ENCODE measurements around the gene MAB21L4.

Gene MAB21L4

GRCh38 chr2:240900141-240900860 lies 4.3 kb upstream of the MAB21L4 start (continued):
- no peak for TF ChIP-seq ZBTB49 (tag by site-specific recombination; IDR thresholded peaks at IDR 0.05; ENCODE audit: low read depth)

- ChIA-PET POLR2A (no interaction called here), CTCF (interaction anchor here (0.8 kb wide), 1 partner anchor 13 kb away, joined by 3 read pairs; no protein-coding TSS in a partner anchor)
- Histone ChIP-seq H3K9me3 (ENCODE audit: control insufficient read depth, insufficient read depth, low read depth, low read length) (no peaks in the 10 kb centered on the region), H3K4me3 (ENCODE audit: low read depth, low read length) (no peak overlapping the region), H3K27ac (ENCODE audit: extremely low read depth, low read depth, low read length) (no peak overlapping the region), H3K4me1 (ENCODE audit: control insufficient read depth, insufficient read depth, low read length) (no peaks in the 10 kb centered on the region), H3K36me3 (ENCODE audit: control insufficient read depth in 2 of 2, insufficient read depth in 1 of 2, low read length in 2 of 2) (no peaks in the 10 kb centered on the region)
- TF ChIP-seq ZNF121 (tag by site-specific recombination; IDR thresholded peaks at IDR 0.05) (no peak), ZNF843 (tag by site-specific recombination; IDR thresholded peaks at IDR 0.05) (no peak), ZNF248 (tag by site-specific recombination; IDR thresholded peaks at IDR 0.05) (no peak), ZNF354C (tag by site-specific recombination; IDR thresholded peaks at IDR 0.05; ENCODE audit: borderline replicate concordance, low read depth) (no peak), ZNF670 (tag by site-specific recombination; IDR thresholded peaks at IDR 0.05; ENCODE audit: low read depth) (no peak), ZNF140 (tag by site-specific recombination; IDR thresholded peaks at IDR 0.05) (no peak), ZNF112 (tag by site-specific recombination; IDR thresholded peaks at IDR 0.05) (no peak), ZNF837 (tag by site-specific recombination; IDR thresholded peaks at IDR 0.05) (no peak)
Measured at GRCh38 chr2:240899468-240899865, 3.5 kb upstream of the MAB21L4 start.

- no peaks in the 10 kb centered on the region for H3K36me3 ChIP-seq (ENCODE audit: control insufficient read depth in 2 of 2, insufficient read depth in 1 of 2, low read length in 2 of 2)
- ChIA-PET CTCF (interaction anchor here (0.8 kb wide), 1 partner anchor 13 kb away, joined by 3 read pairs; no protein-coding TSS in a partner anchor), POLR2A (no interaction called here)
- H3K27ac ChIP-seq (ENCODE audit: extremely low read depth, low read depth, low read length) = no peak overlapping the region
- H3K4me3 ChIP-seq (ENCODE audit: low read depth, low read length) = no peak overlapping the region
- TF ChIP-seq GLIS1 (tag by site-specific recombination; IDR thresholded peaks at IDR 0.05) (peak; percentile 72), ZFHX2 (tag by site-specific recombination; conservative IDR thresholded peaks at IDR 0.05) (0 out of 2 replicates have a peak, but pooled peaks have one; percentile 10), ZNF16 (tag by site-specific recombination; IDR thresholded peaks at IDR 0.05; ENCODE audit: low read depth) (no peak), ZNF548 (tag by site-specific recombination; IDR thresholded peaks at IDR 0.05) (no peak), ZNF184 (tag by site-specific recombination; IDR thresholded peaks at IDR 0.05) (no peak), ZIC2 (tag by site-specific recombination; IDR thresholded peaks at IDR 0.05) (peak; percentile 32; the same call in 1 of the 2 replicates)
- no peaks in the 10 kb centered on the region for H3K9me3 ChIP-seq (ENCODE audit: control insufficient read depth, insufficient read depth, low read depth, low read length)
- no peaks in the 10 kb centered on the region for H3K4me1 ChIP-seq (ENCODE audit: control insufficient read depth, insufficient read depth, low read length)
Measured at GRCh38 chr2:240898731-240899467, 2.9 kb upstream of the MAB21L4 start.

- no peaks in the 10 kb centered on the region for H3K36me3 ChIP-seq (ENCODE audit: control insufficient read depth in 2 of 2, insufficient read depth in 1 of 2, low read length in 2 of 2)
- no peaks in the 10 kb centered on the region for H3K4me1 ChIP-seq (ENCODE audit: control insufficient read depth, insufficient read depth, low read length)
- H3K9me3 ChIP-seq (ENCODE audit: control insufficient read depth, insufficient read depth, low read depth, low read length) = no peaks in the 10 kb centered on the region
- ChIA-PET CTCF (interaction anchor here (0.7 to 1.8 kb wide), 2 partner anchors 17 to 529 kb away, joined by 3 to 10 read pairs; no protein-coding TSS in a partner anchor), POLR2A (no interaction called here)
- no peak overlapping the region for H3K27ac ChIP-seq (ENCODE audit: extremely low read depth, low read depth, low read length)
- H3K4me3 ChIP-seq (ENCODE audit: low read depth, low read length) = no peak overlapping the region
- TF ChIP-seq ZNF768 (tag by site-specific recombination; IDR thresholded peaks at IDR 0.05) (no peak), SP7 (tag by site-specific recombination; IDR thresholded peaks at IDR 0.05) (no peak), KLF10 (tag by site-specific recombination; IDR thresholded peaks at IDR 0.05) (no peak), ZEB2 (tag by site-specific recombination; IDR thresholded peaks at IDR 0.05) (no peak), ZSCAN18 (tag by site-specific recombination; IDR thresholded peaks at IDR 0.05) (no peak), KLF8 (tag by site-specific recombination; IDR thresholded peaks at IDR 0.05) (no peak), ZNF677 (tag by site-specific recombination; IDR thresholded peaks at IDR 0.05) (no peak), ZNF23 (tag by site-specific recombination; IDR thresholded peaks at IDR 0.05; ENCODE audit: borderline replicate concordance) (no peak), ZNF629 (tag by site-specific recombination; IDR thresholded peaks at IDR 0.05) (no peak), SP2 (tag by site-specific recombination; IDR thresholded peaks at IDR 0.05) (no peak), ZNF391 (tag by site-specific recombination; IDR thresholded peaks at IDR 0.05; ENCODE audit: borderline replicate concordance, low read depth) (no peak), ZNF777 (tag by site-specific recombination; IDR thresholded peaks at IDR 0.05; ENCODE audit: borderline replicate concordance) (no peak)
Measured at GRCh38 chr2:240898108-240898730, 2.3 kb upstream of the MAB21L4 start.
